ENCODE measurements around the gene C2CD3.

Gene C2CD3

GRCh38 chr11:74002832-74003231, 168.0 kb downstream of the C2CD3 start:
- no peak overlapping the region for H3K27ac ChIP-seq
- ChIA-PET POLR2A (ENCODE audit: low non-redundant PET) (no interaction called here), CTCF (interaction anchor here (0.7 kb wide), 1 partner anchor 243 kb away, joined by 3 read pairs; no protein-coding TSS in a partner anchor)
- no peak for TF ChIP-seq CTCF (conservative IDR thresholded peaks at IDR 0.05; ENCODE audit: low read depth)
- DNase-seq (ENCODE audit: low spot score), result no peak

- TF ChIP-seq CTCF (conservative IDR thresholded peaks at IDR 0.05; ENCODE audit: low read depth), result no peak
- DNase-seq (ENCODE audit: low spot score), result no peak
- ChIA-PET CTCF (interaction anchor here (0.5 to 0.6 kb wide), 2 partner anchors 177 to 242 kb away, joined by 3 read pairs; no protein-coding TSS in a partner anchor), POLR2A (ENCODE audit: low non-redundant PET) (interaction anchor here (0.6 kb wide), 1 partner anchor 109 kb away, joined by 4 read pairs; no protein-coding TSS in a partner anchor)
- no peak overlapping the region for H3K27ac ChIP-seq
Measured at GRCh38 chr11:74001822-74002286, 168.9 kb downstream of the C2CD3 start.

- H3K27ac ChIP-seq, result no peak overlapping the region
- POLR2A ChIA-PET (ENCODE audit: low non-redundant PET), result no interaction called here
- no peak for DNase-seq (ENCODE audit: low spot score)
- TF ChIP-seq CTCF (conservative IDR thresholded peaks at IDR 0.05; ENCODE audit: low read depth), result no peak
- CTCF ChIA-PET, result interaction anchor here (0.7 kb wide), 1 partner anchor 267 kb away, joined by 3 read pairs; no protein-coding TSS in a partner anchor
Measured at GRCh38 chr11:74000307-74001133, 170.3 kb downstream of the C2CD3 start.

- ChIA-PET CTCF (interaction anchor here (0.6 to 1.2 kb wide), 5 partner anchors 8 to 267 kb away, joined by 3 to 6 read pairs (median 3); no protein-coding TSS in a partner anchor), POLR2A (ENCODE audit: low non-redundant PET) (no interaction called here)
- no peak overlapping the region for H3K27ac ChIP-seq
- no peak for TF ChIP-seq CTCF (conservative IDR thresholded peaks at IDR 0.05; ENCODE audit: low read depth)
- DNase-seq (ENCODE audit: low spot score), result no peak
Measured at GRCh38 chr11:73999581-74000306, 171.1 kb downstream of the C2CD3 start.

- no peak for TF ChIP-seq CTCF (conservative IDR thresholded peaks at IDR 0.05; ENCODE audit: low read depth)
- H3K27ac ChIP-seq, result no peak overlapping the region
- DNase-seq (ENCODE audit: low spot score), result no peak
- ChIA-PET POLR2A (ENCODE audit: low non-redundant PET) (no interaction called here), CTCF (interaction anchor here (0.6 to 1.2 kb wide), 4 partner anchors 8 to 232 kb away, joined by 3 to 6 read pairs (median 4); no protein-coding TSS in a partner anchor)
Measured at GRCh38 chr11:73998846-73999575, 171.8 kb downstream of the C2CD3 start.
